BLaER1 (cell line): Measurements from ENCODE around the gene WBP2.

ENCODE experiments used
- H3K27ac ChIP-seq: shearing (Covaris generic); formaldehyde crosslinking; 2 replicates; pipeline ENCODE4 v1.8.1; 2022
- H3K27me3 ChIP-seq: shearing (Covaris generic); formaldehyde crosslinking; 2 replicates; pipeline ENCODE4 v1.8.1; 2022
- H3K36me3 ChIP-seq: shearing (Covaris generic); formaldehyde crosslinking; 2 replicates; pipeline ENCODE4 v1.8.1; 2022
- H3K4me1 ChIP-seq: shearing (Covaris generic); formaldehyde crosslinking; 2 replicates; pipeline ENCODE4 v1.8.1; 2022
- H3K4me2 ChIP-seq: shearing (Covaris generic); formaldehyde crosslinking; 2 replicates; pipeline ENCODE4 v1.8.1; 2022
- H3K4me3 ChIP-seq: shearing (Covaris generic); formaldehyde crosslinking; 2 replicates; pipeline ENCODE4 v1.8.1; 2022
- H3K9ac ChIP-seq: shearing (Covaris generic); formaldehyde crosslinking; 2 replicates; pipeline ENCODE4 v1.8.1; 2022
- H3K9me3 ChIP-seq: shearing (Covaris generic); formaldehyde crosslinking; 2 replicates; pipeline ENCODE4 v1.8.1; 2022
- H4K20me1 ChIP-seq: shearing (Covaris generic); formaldehyde crosslinking; 2 replicates; pipeline ENCODE4 v1.8.1; 2022
- Cebpa-rat ChIP-seq: shearing (Covaris generic); IDR thresholded peaks from 2 replicates; pipeline ENCODE4 v1.8.1; 2022

The WBP2 gene

DNA sequence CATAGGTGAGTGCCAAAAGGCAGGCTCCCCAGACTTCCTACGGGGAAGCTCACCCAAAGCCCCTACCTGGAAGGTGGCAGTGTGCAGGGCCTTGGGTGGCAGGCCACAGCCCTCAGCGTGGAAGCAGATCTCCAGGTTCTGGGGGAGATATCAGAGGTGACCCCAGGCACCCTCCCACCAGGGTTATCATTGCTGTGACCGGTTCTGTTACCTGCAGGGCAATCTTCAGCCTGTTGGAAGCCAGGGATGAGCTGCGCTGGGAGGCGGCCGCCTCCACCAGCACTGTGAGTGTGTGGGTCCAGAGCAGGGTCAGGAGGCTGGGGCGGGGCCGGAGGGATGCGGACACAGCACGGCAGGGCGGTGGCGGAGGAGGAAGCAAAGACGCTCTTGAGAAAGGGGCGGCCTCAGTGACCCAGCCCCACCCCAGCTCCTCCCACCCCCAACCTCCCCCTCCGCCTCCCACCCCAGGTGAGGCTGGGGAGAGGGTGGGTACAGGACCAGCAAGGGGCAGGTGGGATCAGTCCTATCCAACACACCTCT is 24.0 kb downstream of the WBP2 start:
- H4K20me1 ChIP-seq, result peaks cover 25% of the 10 kb centered on the region
- H3K4me1 ChIP-seq, result peaks cover 94% of the 10 kb centered on the region
- H3K4me2 ChIP-seq, result no peak overlapping the region
- H3K27ac ChIP-seq, result 0 out of 2 replicates have a peak overlapping the region, but pooled peaks have one; percentile 9
- H3K9me3 ChIP-seq, result no peaks in the 10 kb centered on the region
- H3K4me3 ChIP-seq, result no peak overlapping the region
- TF ChIP-seq Cebpa-rat, result no peak
- no peaks in the 10 kb centered on the region for H3K27me3 ChIP-seq
- H3K9ac ChIP-seq, result no peak overlapping the region; the same call in 1 of the 2 replicates
- H3K36me3 ChIP-seq, result peaks cover 59% of the 10 kb centered on the region

DNA sequence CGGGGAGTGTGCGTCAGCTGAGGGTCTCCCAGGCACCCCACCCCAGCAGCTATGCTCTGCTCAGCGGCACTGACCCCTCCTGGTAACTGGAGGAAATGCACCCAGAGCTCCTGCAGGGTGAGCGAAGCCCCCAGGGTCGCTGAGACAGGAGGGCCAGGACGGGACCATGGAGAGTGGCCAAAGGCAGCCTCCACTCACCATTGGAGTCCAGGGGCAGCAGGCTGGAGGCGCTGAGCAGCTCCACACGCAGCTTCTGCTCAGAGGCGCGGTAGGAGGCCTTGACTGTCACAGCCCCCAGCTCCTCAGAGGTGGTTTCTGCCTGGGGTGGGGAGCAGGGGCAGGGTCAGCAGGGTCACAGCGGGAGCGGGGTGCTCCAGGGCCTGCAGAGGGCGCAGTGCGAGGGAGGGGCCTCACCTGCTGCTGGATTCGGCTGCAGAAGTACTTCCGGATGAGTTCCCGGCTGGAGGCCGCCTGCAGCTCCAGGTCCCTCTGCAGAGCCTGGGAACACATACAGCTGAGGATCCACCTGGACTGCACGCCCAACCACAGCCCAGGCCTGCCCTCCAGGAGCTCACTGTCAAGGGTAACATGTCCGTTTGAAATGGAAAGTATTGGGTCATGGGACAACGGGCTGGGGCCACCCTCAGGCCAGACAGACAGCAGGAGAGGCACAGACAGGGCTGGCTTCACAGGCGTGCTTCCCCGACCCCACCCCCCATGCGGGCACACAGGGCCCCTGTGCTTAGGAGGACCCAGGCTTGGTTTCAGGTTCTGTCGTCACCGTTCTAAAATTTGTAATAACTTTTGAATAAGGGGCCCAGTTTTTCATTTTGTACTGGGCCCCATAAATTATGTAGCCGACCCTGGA is 24.7 kb downstream of the WBP2 start:
- H3K4me2 ChIP-seq, result no peak overlapping the region
- peaks cover 66% of the 10 kb centered on the region for H3K36me3 ChIP-seq
- H4K20me1 ChIP-seq, result peaks cover 33% of the 10 kb centered on the region
- H3K27me3 ChIP-seq, result no peaks in the 10 kb centered on the region
- no peak for TF ChIP-seq Cebpa-rat
- no peak overlapping the region for H3K4me3 ChIP-seq
- no peak overlapping the region; the same call in 1 of the 2 replicates for H3K9ac ChIP-seq
- H3K27ac ChIP-seq, result 0 out of 2 replicates have a peak overlapping the region, but pooled peaks have one; percentile 9
- no peaks in the 10 kb centered on the region for H3K9me3 ChIP-seq
- peaks cover 92% of the 10 kb centered on the region for H3K4me1 ChIP-seq

DNA sequence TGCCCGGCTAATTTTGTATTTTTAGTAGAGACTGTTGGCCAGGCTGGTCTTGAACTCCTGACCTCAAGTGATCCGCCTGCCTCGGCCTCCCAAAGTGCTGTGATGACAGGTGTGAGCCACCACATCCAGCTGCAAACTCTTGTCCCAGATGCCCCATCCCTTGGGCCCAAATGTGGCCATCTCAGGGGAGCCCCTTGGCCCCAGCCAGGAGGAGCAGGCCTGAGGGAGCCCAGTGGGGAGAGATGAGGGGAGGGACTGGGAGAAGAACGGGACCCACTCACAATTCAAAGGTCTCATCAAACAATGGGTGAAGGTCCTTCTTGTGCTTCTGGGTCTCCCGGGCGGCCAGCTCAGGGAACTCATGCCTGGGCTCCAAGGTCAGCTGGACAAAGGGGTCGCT is 25.4 kb downstream of the WBP2 start:
- no peaks in the 10 kb centered on the region for H3K27me3 ChIP-seq
- H3K4me1 ChIP-seq, result peaks cover 86% of the 10 kb centered on the region
- H3K9ac ChIP-seq, result no peak overlapping the region
- H4K20me1 ChIP-seq, result peaks cover 34% of the 10 kb centered on the region
- H3K9me3 ChIP-seq, result no peaks in the 10 kb centered on the region
- H3K4me3 ChIP-seq, result no peak overlapping the region
- H3K36me3 ChIP-seq, result peaks cover 68% of the 10 kb centered on the region
- H3K27ac ChIP-seq, result 0 out of 2 replicates have a peak overlapping the region, but pooled peaks have one; percentile 9
- H3K4me2 ChIP-seq, result no peak overlapping the region
- TF ChIP-seq Cebpa-rat, result no peak

DNA sequence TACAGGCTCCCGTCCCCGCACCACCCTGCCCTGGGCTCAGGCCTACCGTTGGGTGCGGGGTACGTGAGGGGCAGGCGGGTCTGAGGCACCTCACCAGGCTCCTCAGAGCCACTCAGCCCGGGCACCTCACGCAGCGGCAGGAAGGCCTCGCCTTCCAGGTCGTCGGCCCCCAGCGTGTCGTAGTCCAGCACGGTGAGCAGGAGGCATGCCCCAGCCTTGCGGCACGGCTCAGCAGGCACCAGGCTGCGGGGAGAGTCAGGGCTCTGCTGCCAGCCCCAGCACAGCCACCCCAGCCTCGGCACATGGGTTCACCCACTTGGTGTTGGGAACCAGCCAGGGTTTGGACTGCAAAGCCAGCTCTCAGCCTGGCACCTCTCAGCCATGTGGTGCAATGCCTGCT is 26.4 kb downstream of the WBP2 start:
- Histone ChIP-seq H3K9me3 (no peaks in the 10 kb centered on the region), H3K27me3 (no peaks in the 10 kb centered on the region), H3K27ac (peak overlapping the region; percentile 84), H4K20me1 (peaks cover 33% of the 10 kb centered on the region), H3K36me3 (peaks cover 69% of the 10 kb centered on the region), H3K4me1 (peaks cover 76% of the 10 kb centered on the region), H3K4me3 (no peak overlapping the region), H3K9ac (no peak overlapping the region), H3K4me2 (peak overlapping the region; percentile 86)
- no peak for TF ChIP-seq Cebpa-rat

DNA sequence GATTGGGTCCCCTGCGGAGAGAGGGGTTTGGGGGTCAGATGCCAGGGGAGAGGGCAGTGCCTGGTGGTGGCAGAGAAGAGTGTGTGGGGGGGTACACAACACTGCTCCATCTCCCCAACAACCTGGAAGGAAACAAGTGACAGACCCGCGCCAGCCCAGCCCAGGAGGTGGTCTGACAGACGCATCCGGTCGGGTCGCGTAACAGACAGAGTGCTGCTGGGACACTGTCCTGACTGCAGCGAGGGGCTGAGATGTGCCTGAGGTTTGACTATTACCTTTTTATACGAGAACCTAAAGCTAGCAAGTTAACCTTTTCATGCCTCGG is 27.1 kb downstream of the WBP2 start:
- H3K4me2 ChIP-seq, result peak overlapping the region; percentile 86
- H3K4me1 ChIP-seq, result peaks cover 69% of the 10 kb centered on the region
- H3K27me3 ChIP-seq, result no peaks in the 10 kb centered on the region
- peaks cover 39% of the 10 kb centered on the region for H4K20me1 ChIP-seq
- H3K9ac ChIP-seq, result peak overlapping the region; percentile 59; the same call in 1 of the 2 replicates
- peak overlapping the region; percentile 19; the same call in 1 of the 2 replicates for H3K4me3 ChIP-seq
- no peaks in the 10 kb centered on the region for H3K9me3 ChIP-seq
- TF ChIP-seq Cebpa-rat, result no peak
- peak overlapping the region; percentile 84 for H3K27ac ChIP-seq
- peaks cover 72% of the 10 kb centered on the region for H3K36me3 ChIP-seq

DNA sequence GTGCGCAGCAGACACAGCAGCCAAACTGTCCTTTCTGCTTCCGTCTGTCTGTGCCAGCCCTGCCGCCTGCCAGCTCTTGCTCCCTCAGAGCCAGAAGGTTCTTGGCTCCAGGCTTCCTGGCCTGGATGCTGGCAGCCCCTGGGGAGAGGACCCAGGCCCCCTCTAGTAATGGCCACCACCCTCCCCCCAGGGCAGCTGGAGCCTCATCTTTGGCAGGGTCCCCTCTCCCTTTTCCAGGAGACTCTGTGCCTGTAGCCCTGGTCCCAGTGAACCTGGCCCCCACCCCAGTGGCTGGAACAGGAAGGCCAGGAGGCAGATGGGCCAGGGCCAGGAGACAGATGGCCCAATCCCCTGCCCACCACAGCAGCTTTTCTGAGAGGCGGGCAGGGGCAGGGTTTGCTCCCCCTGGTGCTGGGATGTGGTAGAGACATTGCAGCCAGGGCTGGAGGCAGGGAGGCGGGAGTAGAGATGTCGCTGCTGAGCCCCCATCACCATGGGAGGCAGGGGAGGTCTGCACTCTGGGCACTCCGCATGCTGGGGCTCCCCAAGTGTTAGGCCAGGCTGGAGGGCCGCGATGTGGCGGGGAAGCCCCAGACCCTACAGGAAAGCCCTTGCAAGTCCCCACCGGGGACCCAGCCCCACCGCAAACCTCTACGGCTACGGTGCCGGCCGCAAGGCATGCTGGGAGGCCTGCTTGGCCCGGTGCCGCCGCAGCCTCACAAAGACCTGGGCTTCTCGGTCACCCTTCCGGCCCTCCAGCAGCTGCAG is 27.6 kb downstream of the WBP2 start:
- H3K9me3 ChIP-seq, result no peaks in the 10 kb centered on the region
- no peaks in the 10 kb centered on the region for H3K27me3 ChIP-seq
- peak overlapping the region; percentile 19 for H3K4me3 ChIP-seq
- H3K4me2 ChIP-seq, result peak overlapping the region; percentile 86
- H3K4me1 ChIP-seq, result peaks cover 64% of the 10 kb centered on the region
- TF ChIP-seq Cebpa-rat, result no peak
- H4K20me1 ChIP-seq, result peaks cover 44% of the 10 kb centered on the region
- peak overlapping the region; percentile 59 for H3K9ac ChIP-seq
- H3K27ac ChIP-seq, result peak overlapping the region; percentile 84
- H3K36me3 ChIP-seq, result peaks cover 77% of the 10 kb centered on the region

DNA sequence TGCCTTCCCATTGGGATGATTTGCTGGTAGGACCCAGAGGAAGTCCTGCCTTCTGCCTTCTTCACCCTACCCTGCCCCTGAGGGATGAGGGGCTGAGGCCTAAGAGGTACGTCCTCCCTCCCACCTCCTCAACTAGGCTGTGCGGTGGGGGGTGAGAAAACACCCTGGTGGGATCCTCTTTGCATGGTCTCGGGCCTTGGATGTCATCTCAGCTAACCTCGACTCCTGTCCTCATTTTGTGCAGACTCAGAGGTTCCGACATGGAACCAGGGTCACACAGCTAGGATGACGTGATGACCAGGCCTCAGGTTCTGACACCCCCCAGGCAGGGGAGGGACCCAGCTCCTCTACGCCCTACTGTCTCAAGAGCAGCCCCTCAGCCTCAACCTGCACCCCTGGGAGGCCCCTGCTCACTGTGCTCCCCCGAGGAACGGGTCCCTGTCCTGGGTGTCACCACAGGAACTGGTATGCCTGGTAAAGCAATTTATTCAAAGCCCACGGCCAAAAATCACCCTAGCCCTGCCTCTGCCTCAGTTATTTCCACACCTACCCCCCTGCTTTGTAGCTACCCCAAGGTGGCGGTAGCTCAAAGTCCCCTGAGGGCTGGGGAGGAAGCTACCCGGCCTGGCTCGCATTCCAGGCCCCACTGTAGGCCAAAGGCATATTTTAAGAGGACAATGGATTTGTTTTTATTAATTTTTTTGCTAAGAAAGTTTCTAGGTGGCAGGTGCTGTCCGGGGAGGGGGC is 28.4 kb downstream of the WBP2 start:
- H3K27me3 ChIP-seq, result no peaks in the 10 kb centered on the region
- H3K27ac ChIP-seq, result peak overlapping the region; percentile 84
- H4K20me1 ChIP-seq, result peaks cover 52% of the 10 kb centered on the region
- peaks cover 64% of the 10 kb centered on the region for H3K4me1 ChIP-seq
- peaks cover 85% of the 10 kb centered on the region for H3K36me3 ChIP-seq
- H3K9me3 ChIP-seq, result no peaks in the 10 kb centered on the region
- H3K4me3 ChIP-seq, result peak overlapping the region; percentile 19
- no peak for TF ChIP-seq Cebpa-rat
- peak overlapping the region; percentile 59 for H3K9ac ChIP-seq
- peak overlapping the region; percentile 86 for H3K4me2 ChIP-seq

DNA sequence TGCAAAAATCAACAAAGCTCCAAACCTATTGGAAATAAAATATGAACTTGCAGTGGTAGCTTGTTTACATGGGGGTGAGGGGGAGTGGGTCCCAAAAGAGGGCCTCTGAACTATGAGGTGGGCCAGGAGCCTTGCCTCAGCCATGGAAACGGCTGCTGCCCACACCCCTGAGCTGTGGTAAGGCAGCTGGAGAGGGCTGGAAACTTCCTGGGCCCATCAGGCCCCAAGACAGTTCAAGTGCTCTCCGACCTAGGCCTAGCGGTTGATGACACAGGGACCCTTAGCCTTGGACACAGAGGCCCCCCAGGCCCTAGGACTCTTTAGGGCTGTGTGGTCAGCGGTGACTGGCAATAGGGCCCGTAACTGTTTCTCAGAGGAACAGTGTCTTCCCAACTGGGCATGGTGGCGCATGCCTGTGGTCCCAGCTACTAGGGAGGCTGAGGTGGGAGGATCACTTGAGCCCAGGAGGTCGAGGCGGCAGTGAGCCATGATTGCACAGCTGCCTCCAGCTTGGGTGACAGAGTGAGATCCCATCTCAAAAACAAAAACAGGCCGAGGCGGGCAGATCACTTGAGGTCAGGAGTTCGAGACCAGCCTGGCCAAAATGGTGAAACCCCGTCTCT is 29.3 kb downstream of the WBP2 start:
- H3K4me1 ChIP-seq, result peaks cover 57% of the 10 kb centered on the region
- H3K27me3 ChIP-seq, result no peaks in the 10 kb centered on the region
- H4K20me1 ChIP-seq, result peaks cover 60% of the 10 kb centered on the region
- H3K9ac ChIP-seq, result no peak overlapping the region
- no peak overlapping the region for H3K4me3 ChIP-seq
- TF ChIP-seq Cebpa-rat, result no peak
- H3K9me3 ChIP-seq, result no peaks in the 10 kb centered on the region
- peak overlapping the region; percentile 86; the same call in 1 of the 2 replicates for H3K4me2 ChIP-seq
- peaks cover 90% of the 10 kb centered on the region for H3K36me3 ChIP-seq
- peak overlapping the region; percentile 84 for H3K27ac ChIP-seq

DNA sequence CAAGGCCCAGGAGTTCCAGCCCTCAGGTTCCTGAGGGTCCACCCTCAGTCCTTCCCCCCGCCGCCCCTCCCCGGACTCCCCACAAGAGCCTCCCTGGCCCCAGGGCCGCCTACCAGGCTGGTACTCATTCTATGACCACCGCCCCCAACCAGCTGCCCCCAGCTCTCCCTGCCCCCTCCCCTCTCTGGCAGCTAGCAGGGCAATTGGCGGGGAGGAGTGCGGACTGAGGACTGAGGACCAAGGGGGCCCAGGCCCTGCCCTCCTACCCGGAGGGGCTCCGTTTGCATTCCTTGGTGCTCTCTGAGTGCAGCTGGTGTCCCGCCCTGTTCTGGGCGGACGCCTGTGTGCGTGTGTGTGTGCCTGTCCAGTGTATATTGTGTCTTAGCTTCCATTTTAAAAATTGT is 30.0 kb downstream of the WBP2 start:
- Histone ChIP-seq H4K20me1 (peaks cover 64% of the 10 kb centered on the region), H3K9me3 (no peaks in the 10 kb centered on the region), H3K36me3 (peaks cover 90% of the 10 kb centered on the region), H3K27me3 (no peaks in the 10 kb centered on the region), H3K4me2 (no peak overlapping the region), H3K4me3 (no peak overlapping the region), H3K9ac (no peak overlapping the region), H3K4me1 (peaks cover 51% of the 10 kb centered on the region), H3K27ac (peak overlapping the region; percentile 84)
- no peak for TF ChIP-seq Cebpa-rat
